Suprapubic skin (tissue), 4 donors: Measurements from ENCODE around the gene MGAT5. TPM values are rescaled to one million over a fixed set of nuclear protein-coding genes. Genes with fewer than 3 reads are reported as not detected.

Source experiments
- DNase-seq, 2 donors: peaks; one replicate each; pipeline ENCODE4 v3.0.0-alpha.2; 2019; ENCODE audit warnings: low spot score in 2 of 2
- H3K27ac ChIP-seq: fragments of 200-600 bp; sonication (generic); one replicate; pipeline ENCODE4 v1.5.1; 2019
- H3K27me3 ChIP-seq: fragments of 200-600 bp; sonication (generic); one replicate; pipeline ENCODE4 v1.5.1; 2019
- H3K36me3 ChIP-seq: fragments of 200-600 bp; sonication (generic); one replicate; pipeline ENCODE4 v1.5.1; 2019
- H3K4me1 ChIP-seq: fragments of 200-600 bp; sonication (generic); one replicate; pipeline ENCODE4 v1.5.1; 2019
- H3K4me3 ChIP-seq: fragments of 200-600 bp; sonication (generic); one replicate; pipeline ENCODE4 v1.5.1; 2019; ENCODE audit warnings: mild to moderate bottlenecking
- H3K9me3 ChIP-seq: fragments of 200-600 bp; sonication (generic); one replicate; pipeline ENCODE4 v1.5.1; 2019
- CTCF ChIP-seq, 2 donors: fragments of 200-600 bp in 1 of 2; fragments of 450-650 bp in 1 of 2; sonication (generic) in 1 of 2; IDR thresholded peaks; one replicate each; pipeline ENCODE4 v1.5.1; 2016 to 2019; ENCODE audit warnings: antibody characterized with exemption in 2 of 2, mild to moderate bottlenecking in 1 of 2, moderate library complexity in 1 of 2
- EP300 ChIP-seq: sonication (generic); formaldehyde crosslinking; IDR thresholded peaks from one replicate; pipeline ENCODE4 v1.6.1; 2017; ENCODE audit warnings: antibody characterized with exemption
- POLR2A ChIP-seq, 2 donors: fragments of 450-650 bp; IDR thresholded peaks; one replicate each; pipeline ENCODE4 v1.6.1; 2017; ENCODE audit warnings: antibody characterized with exemption in 2 of 2, mild to moderate bottlenecking in 2 of 2, moderate library complexity in 2 of 2
- POLR2AphosphoS5 ChIP-seq, 3 donors: sonication (generic); formaldehyde crosslinking; IDR thresholded peaks; one replicate each; pipeline ENCODE4 v1.6.1; 2017; ENCODE audit warnings: antibody characterized with exemption in 3 of 3
- WGBS: methylation state at CpG from one replicate; pipeline ENCODE4 v1.1.5; 2018; 5-methylcytosine and 5-hydroxymethylcytosine counted together
- total RNA-seq, 4 donors: library from RNA; depleted of rRNA; stranded (reverse); fragments of >200 nt; gene quantifications; one replicate each; pipeline ENCODE4 v1.1.0, GENCODE V29; 2016

The MGAT5 gene
- total RNA-seq, 4 donors from 2014 or later: 16.9 to 42.1 (median 32.9) TPM

DNA sequence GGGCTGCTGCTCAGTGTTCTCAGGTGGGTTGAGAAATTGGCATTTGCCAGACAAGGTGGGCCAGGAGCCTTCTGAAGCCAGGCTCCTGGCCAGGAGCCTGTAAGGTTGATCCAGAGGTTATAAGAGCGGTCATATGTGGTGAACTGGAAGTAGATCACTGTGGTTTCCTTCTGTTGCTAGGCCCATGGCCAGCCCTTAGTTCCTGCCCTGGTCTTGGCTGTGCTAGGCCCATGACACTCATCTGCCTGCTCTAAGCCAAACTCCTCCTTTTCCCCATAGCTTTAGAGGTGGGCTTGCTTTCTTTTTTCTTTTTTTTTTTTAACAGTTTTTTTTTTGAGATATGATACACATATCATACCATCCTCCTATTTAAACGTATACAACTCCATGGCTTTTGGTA lies 5.0 kb upstream of the MGAT5 start:
- Histone ChIP-seq H3K4me1 (peaks cover 21% of the 10 kb centered on the region), H3K4me3 (no peak overlapping the region), H3K36me3 (no peaks in the 10 kb centered on the region), H3K27ac (no peak overlapping the region), H3K27me3 (no peaks in the 10 kb centered on the region), H3K9me3 (no peaks in the 10 kb centered on the region)
- no peak for DNase-seq
- 94% methylated on average over 2 of the region's 2 CpGs for WGBS
- TF ChIP-seq POLR2AphosphoS5 (IDR thresholded peaks at IDR 0.05): no peak
- TF ChIP-seq POLR2A (IDR thresholded peaks at IDR 0.05): no peak
- no peak for TF ChIP-seq CTCF (IDR thresholded peaks at IDR 0.05)
- no peak for TF ChIP-seq EP300

DNA sequence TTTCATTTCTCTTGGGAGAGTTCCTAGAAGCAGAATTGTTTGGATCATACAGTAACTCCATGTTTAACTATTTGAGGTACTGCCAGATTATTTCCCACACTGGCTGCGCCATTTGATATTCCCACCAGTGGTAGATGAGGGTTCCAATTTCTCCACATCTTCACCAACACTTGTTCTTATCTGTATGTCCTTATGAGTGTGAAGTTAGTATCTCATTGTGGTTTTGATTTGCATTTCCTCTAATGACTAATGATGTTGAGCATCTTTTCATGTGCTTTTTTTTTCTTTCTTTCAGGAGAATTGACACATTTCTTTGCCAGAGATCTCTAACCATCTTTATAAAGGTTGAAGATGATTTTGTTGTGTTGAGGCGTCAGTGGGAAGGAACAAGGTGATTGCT lies 4.1 kb upstream of the MGAT5 start:
- Histone ChIP-seq H3K4me3 (no peak overlapping the region), H3K27me3 (no peaks in the 10 kb centered on the region), H3K27ac (no peak overlapping the region), H3K9me3 (no peaks in the 10 kb centered on the region), H3K36me3 (peaks cover 5% of the 10 kb centered on the region), H3K4me1 (peaks cover 26% of the 10 kb centered on the region)
- TF ChIP-seq CTCF (IDR thresholded peaks at IDR 0.05) (no peak), POLR2AphosphoS5 (IDR thresholded peaks at IDR 0.05) (no peak), POLR2A (IDR thresholded peaks at IDR 0.05) (no peak), EP300 (no peak)
- 84% methylated on average over 2 of the region's 2 CpGs for WGBS
- no peak for DNase-seq

DNA sequence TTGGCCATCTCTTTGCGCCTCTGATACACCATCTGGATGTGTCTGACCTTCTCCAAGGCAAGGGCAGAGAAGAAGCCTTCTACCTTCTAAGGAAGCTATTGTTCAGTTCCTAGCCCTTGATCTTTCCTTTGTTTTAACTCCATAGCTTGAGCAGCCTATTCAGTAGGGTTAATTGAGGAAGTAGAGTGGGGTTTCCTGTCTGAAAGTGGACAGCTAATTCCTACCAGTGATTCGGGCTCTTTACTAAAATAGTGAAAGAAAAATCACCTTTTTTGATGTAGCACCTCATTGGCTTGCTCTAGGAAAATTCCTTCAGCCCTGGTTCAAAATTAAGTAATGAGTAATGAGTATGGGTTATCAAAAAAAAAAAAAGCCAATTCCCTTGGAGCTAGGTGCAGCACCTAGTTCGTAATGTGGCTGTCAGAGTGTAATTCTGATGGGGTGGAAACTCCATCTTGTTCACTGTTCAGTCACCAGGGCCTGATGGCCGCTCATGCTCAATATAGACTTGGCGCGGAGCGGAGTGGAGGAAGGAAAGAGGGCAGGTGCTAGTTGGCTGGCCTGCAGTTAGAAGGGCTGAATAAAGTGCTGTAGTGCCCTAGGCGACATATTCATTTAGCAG lies 2.9 kb upstream of the MGAT5 start:
- H3K36me3 ChIP-seq: peaks cover 6% of the 10 kb centered on the region
- no peaks in the 10 kb centered on the region for H3K27me3 ChIP-seq
- H3K4me3 ChIP-seq: no peak overlapping the region
- no peaks in the 10 kb centered on the region for H3K9me3 ChIP-seq
- WGBS: 90% methylated on average over 8 of the region's 8 CpGs
- H3K27ac ChIP-seq: no peak overlapping the region
- TF ChIP-seq CTCF (IDR thresholded peaks at IDR 0.05) (no peak), POLR2A (IDR thresholded peaks at IDR 0.05) (no peak), EP300 (no peak), POLR2AphosphoS5 (IDR thresholded peaks at IDR 0.05) (no peak)
- H3K4me1 ChIP-seq: peaks cover 20% of the 10 kb centered on the region
- DNase-seq: no peak

DNA sequence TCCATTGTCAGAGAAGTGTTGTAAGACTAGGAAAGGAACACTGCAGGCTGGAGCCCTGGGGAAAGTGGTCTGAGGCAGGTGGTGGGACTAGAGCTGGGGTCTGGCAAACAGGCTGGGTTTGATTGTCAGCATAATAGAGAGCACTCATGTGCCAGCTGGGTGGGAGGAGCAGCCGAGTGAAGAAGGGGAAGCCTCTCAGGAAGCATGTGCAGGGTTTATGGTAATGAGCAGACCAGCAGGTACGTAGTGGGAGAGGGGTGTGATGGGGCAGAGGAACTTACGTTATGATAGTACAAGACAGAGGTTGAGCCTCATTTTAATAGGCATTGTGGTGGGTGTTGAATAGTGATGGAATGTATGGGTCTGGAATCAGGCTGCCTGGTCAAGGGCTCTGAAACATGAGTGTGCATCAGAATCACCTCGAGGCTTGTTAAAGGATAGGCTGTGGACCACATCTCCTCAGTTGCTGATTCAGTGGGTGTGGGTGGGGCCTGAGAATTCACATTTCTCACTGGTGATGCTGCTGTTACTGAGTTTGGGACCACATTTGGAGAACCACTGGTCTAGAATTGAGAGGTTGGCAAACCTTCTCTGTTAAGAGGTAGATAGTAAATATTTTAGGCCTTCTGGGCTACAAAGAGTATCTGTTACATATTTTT lies 1.7 kb upstream of the MGAT5 start:
- peaks cover 15% of the 10 kb centered on the region for H3K4me1 ChIP-seq
- no peak for DNase-seq
- H3K36me3 ChIP-seq: peaks cover 6% of the 10 kb centered on the region
- no peaks in the 10 kb centered on the region for H3K27me3 ChIP-seq
- 80% methylated on average over 4 of the region's 4 CpGs for WGBS
- H3K9me3 ChIP-seq: no peaks in the 10 kb centered on the region
- TF ChIP-seq EP300 (no peak), CTCF (IDR thresholded peaks at IDR 0.05) (no peak), POLR2A (IDR thresholded peaks at IDR 0.05) (no peak), POLR2AphosphoS5 (IDR thresholded peaks at IDR 0.05) (no peak)
- no peak overlapping the region for H3K4me3 ChIP-seq
- no peak overlapping the region for H3K27ac ChIP-seq

DNA sequence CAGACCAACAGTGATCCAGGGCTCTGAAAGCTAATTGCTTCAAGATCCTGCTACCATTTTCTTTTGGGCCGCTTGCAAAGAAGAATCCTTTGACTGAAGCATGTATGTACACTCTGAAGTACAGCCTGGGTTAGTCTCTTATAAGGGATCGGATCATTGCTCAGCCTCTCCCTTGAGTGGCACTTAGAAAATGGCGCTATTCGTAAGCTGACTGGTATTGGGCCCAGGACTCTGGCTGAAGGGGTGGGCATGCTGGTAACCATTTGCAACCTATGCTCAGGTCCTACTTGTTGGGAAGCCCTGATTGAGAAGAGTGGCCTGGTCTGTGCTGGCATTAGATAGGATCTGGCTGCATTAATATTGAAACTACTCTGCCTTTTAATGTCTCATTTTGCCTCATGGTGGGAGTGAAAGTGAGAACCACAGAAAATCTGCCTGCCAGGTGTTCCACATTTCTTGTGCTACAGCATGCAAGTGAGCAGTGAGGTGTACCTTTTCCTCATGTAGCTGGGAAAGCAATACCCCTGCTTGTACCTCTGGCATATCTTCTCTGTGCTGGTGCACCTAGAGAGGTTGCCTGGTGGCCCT lies 661 bp upstream of the MGAT5 start:
- Histone ChIP-seq H3K27ac (no peak overlapping the region), H3K4me1 (peaks cover 15% of the 10 kb centered on the region)

More for the DNA sequence above, 661 bp upstream of the MGAT5 start:
- no peak for DNase-seq
- TF ChIP-seq POLR2A (IDR thresholded peaks at IDR 0.05) (no peak), POLR2AphosphoS5 (IDR thresholded peaks at IDR 0.05) (no peak), EP300 (no peak), CTCF (IDR thresholded peaks at IDR 0.05) (no peak)
- H3K36me3 ChIP-seq: peaks cover 6% of the 10 kb centered on the region
- no peaks in the 10 kb centered on the region for H3K9me3 ChIP-seq
- no peaks in the 10 kb centered on the region for H3K27me3 ChIP-seq
- WGBS: 100% methylated on average over 4 of the region's 4 CpGs
- no peak overlapping the region for H3K4me3 ChIP-seq
